H7 (cell line): ENCODE results near the gene ARX. TPM values are rescaled to one million over a fixed set of nuclear protein-coding genes. Genes with fewer than 3 reads are reported as not detected.

Experiments
- DNase-seq: peaks from one replicate; pipeline ENCODE4 v3.0.0; 2012
- H3K27me3 ChIP-seq: 2 replicates; pipeline ENCODE4 v1.6.0; 2011; ENCODE audit warnings: mild to moderate bottlenecking, low read length; ENCODE audit not compliant: control insufficient read depth, insufficient read depth
- H3K36me3 ChIP-seq: replicated peaks from 2 replicates; pipeline ENCODE4 v1.5.1; 2011; ENCODE audit warnings: low read length; ENCODE audit not compliant: control insufficient read depth, insufficient read depth
- H3K4me3 ChIP-seq: 2 replicates; pipeline ENCODE4 v1.5.1; 2011; ENCODE audit warnings: low read depth, mild to moderate bottlenecking, control low read depth, low read length, moderate library complexity; ENCODE audit not compliant: insufficient read depth
- total RNA-seq: library from RNA; depleted of rRNA; stranded (reverse); fragments of >200 nt; shearing (Covaris generic); gene quantifications from 2 replicates; pipeline ENCODE4 v1.2.3, GENCODE V29; 2014

Gene ARX
- total RNA-seq, 1 experiment from 2014 or later = not detected

DNA sequence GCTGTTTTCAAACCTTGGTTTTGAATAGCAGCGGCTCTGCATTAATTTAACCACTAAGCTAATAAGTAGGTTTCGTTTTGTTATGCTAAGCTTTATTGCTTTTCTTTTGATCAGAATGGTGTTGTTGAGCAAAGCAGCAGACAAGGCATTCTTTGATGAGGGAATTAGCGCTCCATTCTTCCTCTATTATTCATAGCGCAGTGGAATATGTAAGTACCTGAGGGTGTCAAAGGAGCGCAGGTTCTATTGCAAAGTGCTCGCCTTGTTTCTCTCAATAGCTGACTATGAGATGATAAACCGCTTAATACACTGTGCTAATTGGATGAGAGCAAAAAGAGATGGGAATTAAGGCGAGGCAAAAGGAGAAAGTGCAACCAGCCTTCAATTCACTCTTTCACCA lies 16.3 kb downstream of the ARX start:
- H3K36me3 ChIP-seq = no peaks in the 10 kb centered on the region
- no peak overlapping the region for H3K4me3 ChIP-seq
- peaks cover 54% of the 10 kb centered on the region for H3K27me3 ChIP-seq
- peak; percentile 41 for DNase-seq

DNA sequence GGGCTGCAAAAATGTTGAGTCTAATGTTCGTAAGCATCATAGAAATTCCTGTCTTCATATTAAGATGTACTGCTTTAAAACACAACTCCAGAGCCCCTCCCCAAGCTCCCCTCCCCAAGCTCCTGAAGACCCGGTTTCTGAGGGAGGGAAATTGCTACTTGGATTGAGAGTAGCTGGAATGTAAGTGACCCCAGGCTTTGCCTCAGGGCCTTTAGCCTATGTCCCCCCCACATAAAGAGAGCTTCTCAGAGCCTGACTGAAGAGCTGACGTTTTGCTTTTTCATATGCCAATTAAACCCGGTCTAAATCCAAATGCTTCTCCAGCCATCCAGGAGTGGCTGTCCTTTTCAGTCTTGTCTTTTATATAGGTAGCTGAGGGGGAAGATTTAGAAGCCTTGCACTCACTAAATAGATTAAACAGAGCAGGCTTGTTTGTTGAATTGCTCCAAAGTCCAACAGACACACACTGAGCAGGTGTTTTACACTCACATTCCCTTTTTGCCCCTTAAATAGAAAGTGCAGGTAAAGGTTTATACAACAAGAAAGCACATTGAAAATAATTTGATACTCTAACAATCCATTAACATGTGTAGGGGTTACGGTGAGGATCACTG lies 19.6 kb downstream of the ARX start:
- H3K27me3 ChIP-seq = peaks cover 22% of the 10 kb centered on the region
- no peaks in the 10 kb centered on the region for H3K36me3 ChIP-seq
- peak; percentile 34 for DNase-seq
- H3K4me3 ChIP-seq = no peak overlapping the region

DNA sequence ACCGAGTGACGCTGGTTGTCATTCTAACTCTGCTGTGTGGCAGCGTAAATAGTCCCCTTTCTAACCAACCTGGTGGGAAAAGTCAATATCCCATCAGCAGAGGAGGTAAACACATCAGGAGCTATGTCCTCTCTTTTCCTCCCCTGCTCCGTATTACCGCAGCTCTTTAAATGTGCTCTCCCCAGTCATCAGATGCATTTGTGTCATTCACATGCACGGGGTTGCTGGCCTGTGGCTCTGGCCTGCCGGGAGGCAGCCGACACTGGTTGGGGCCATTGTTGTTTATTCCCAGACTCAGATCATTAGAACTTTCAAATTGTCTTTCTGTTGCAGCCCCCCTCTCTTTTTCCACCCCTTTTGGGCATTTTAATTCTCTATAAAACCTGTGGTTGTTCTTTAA lies 21.9 kb downstream of the ARX start:
- Histone ChIP-seq H3K4me3 (no peak overlapping the region), H3K36me3 (no peaks in the 10 kb centered on the region), H3K27me3 (peaks cover 3% of the 10 kb centered on the region; the same call in 1 of the 2 replicates)
- DNase-seq = peak; percentile 69

DNA sequence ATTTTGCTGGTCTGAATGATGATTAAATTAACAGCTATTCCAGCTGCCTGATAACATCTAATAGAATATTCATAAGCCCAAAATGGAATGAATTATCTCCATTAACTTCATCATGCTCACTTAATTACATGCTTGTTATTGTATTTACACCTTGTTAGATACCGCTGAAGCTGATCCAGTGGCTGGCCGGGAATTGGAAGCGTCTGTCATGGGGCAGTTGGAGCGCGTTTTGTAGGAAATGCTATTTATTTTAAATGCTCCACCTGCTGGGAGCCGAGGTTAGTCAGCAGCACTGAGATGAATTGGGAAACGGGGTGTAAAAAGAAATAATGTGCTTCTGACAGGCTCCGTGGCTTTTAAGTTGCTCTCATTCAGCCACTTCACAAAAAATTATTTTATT lies 25.2 kb downstream of the ARX start:
- Histone ChIP-seq H3K27me3 (no peaks in the 10 kb centered on the region), H3K36me3 (no peaks in the 10 kb centered on the region; the same call in none of the 2 replicates), H3K4me3 (no peak overlapping the region)
- peak; percentile 65 for DNase-seq

DNA sequence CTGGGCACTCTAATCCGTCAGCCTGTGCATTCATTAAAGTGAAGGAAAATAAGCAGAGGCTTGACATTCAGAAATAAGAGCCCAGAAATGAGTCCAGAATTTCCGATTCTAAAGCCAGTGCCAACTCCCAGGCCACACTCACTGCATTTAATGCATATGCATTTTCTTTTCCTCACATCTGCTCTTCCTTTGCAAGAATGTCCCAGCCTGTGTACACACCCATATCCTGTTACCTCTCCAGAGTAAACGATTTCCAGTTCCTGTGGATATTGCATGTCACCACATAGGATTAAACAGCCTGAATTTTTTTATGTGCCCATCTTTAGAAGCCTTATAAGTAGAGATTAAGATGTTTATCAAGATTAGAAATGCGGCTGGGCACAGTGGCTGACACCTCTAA lies 27.5 kb downstream of the ARX start:
- no peaks in the 10 kb centered on the region; the same call in none of the 2 replicates for H3K36me3 ChIP-seq

DNA sequence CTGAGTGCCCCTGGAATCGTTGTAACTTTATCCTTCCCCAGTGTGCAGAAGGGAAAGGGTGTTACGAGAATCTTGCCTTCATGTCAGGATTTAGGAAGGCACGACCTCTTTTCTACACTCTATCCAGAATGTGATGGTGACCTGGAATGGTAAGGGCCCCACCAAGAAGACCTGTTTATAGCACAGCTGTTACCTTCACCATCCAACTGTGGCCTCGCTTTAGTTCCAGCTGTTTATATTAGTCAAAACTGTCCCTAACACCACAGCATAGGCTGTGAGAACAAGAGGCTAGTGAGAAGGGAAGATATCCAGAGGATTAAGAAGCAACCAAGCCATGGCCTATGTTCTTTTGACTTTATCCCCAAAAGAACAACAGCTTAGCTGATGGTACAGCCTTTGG lies 28.0 kb downstream of the ARX start:
- DNase-seq = no peak
- H3K4me3 ChIP-seq = no peak overlapping the region
- H3K27me3 ChIP-seq = no peaks in the 10 kb centered on the region
- H3K36me3 ChIP-seq = no peaks in the 10 kb centered on the region; the same call in none of the 2 replicates

More for the DNA sequence above, 27.5 kb downstream of the ARX start:
- DNase-seq = no peak
- Histone ChIP-seq H3K4me3 (no peak overlapping the region), H3K27me3 (no peaks in the 10 kb centered on the region)

DNA sequence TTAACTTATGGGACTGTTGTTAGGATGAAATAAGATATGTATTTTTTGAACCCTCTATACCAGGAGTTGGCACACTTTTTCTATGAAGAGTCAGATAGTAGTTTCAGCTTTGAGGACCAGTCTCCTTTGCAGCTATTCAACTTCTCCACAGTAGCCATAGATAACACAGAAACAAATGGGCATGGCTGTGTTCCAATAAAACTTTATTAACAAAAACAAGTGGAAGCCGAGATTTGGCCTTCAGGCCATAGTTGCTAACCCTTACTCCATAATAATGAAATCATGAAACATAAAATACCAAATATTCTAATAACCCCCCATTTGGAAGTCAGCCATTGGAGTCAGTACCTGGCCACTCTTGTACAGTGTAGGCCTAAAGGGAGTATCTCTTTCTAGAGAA lies 30.6 kb downstream of the ARX start:
- DNase-seq = no peak
- Histone ChIP-seq H3K4me3 (no peak overlapping the region), H3K27me3 (no peaks in the 10 kb centered on the region), H3K36me3 (no peaks in the 10 kb centered on the region; the same call in none of the 2 replicates)

DNA sequence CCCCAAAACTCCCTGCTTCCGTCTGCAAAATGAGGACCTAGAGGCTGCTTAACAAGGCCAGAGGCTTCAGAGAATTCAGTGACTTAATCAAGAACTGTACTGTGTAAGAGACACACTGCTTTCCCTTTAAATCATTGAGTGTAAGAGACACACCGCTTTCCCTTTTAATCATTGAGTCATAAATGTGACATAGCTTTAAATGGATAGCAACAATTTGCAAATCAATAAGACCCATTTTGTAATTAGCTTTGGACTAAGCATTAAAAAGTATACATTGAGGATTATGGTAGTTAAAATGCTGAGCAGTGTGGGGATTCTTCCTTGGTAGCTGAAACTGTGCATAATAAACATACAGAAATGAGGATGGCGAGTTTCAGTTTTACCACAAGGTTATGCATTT lies 31.8 kb downstream of the ARX start:
- no peaks in the 10 kb centered on the region; the same call in none of the 2 replicates for H3K36me3 ChIP-seq
- no peak overlapping the region for H3K4me3 ChIP-seq
- DNase-seq = no peak
- no peaks in the 10 kb centered on the region for H3K27me3 ChIP-seq

DNA sequence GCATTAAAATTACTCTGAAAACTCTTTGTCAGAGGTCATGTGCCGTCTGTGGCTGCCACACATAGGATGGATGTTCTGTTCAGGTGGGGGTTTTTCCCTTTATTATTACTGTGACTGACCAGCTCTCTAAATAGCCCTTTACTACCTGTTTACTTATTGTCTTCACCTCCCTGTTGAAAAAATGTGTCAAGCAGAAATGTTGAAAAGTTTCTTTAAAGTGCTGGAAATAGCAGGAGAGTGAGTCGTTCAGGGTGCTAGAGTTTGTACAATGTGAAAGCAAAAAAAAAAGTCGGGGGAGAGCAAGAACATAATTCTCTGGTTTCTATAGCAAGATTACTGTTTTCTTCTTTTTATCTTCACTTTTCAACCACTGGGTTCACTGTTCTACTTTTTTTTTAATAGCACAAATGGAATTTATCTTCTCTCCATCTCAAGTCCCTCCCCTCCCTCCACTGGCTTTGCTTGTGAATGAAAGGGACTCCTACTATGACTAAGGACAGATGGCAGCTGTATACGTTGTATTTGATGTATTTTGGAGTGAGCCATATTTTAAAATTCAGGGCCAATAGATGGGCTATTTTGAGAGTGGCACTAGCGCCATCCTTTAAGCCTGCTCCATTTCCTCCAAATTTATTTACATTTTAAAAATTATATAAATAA lies 33.3 kb downstream of the ARX start:
- H3K27me3 ChIP-seq = no peaks in the 10 kb centered on the region
- DNase-seq = no peak
- H3K36me3 ChIP-seq = no peaks in the 10 kb centered on the region
- no peak overlapping the region for H3K4me3 ChIP-seq

DNA sequence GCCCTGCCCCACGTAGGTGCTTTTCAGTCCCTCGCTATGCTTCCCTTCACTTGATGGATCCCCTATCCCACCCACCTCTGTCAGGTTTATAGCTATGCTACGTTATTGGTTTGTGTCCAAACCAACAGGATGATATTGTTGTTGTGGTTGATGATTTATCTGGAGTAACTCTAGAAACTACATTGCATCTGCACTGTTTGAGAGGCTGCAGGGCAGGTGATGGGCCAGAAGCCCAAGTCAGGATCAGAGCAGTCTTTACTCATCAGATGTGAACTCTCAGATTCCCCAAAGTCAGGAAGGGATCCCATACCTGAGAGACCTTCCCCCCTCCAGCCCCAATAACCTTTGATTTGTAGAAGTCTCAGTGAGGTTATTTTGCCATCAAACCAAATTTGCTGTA lies 34.7 kb downstream of the ARX start:
- DNase-seq = no peak
- Histone ChIP-seq H3K36me3 (no peaks in the 10 kb centered on the region), H3K27me3 (no peaks in the 10 kb centered on the region), H3K4me3 (no peak overlapping the region)

DNA sequence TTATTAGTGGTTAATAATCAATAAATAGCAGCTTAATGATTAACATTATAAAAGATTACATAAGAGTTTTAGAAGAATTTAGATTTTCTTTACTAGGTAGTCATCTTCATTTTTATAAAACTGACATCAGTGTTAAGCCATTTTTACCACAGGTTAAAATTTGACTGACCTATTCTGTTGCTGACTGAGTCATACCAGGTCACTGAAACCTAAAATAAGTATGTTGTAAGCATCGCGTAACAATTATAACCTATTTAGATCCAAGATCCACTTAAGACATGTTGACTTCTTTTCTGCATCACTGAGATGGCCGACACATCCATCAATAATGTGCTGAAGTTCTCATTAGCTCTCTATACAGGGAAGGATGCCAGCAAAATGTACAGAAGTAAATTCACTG lies 36.7 kb downstream of the ARX start:
- no peaks in the 10 kb centered on the region for H3K36me3 ChIP-seq
- H3K27me3 ChIP-seq = no peaks in the 10 kb centered on the region
- H3K4me3 ChIP-seq = no peak overlapping the region
- DNase-seq = no peak

DNA sequence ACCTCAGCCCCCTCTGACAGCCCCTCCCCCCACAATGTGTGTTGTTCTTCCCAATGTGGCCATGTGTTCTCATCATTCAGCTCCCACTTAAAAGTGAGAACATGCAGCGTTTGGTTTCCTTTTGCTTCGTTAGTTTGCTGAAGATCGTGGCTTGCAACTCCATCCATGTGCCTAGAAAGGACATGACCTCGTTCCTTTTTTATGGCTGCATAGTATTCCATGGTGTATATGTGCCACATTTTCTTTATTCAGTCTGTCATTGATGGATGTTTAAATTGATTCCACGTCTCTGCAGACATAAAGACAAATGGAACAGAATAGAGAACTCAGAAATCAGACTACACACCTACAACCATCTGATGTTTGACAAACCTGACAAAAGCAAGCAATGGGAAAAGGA lies 46.0 kb downstream of the ARX start:
- Histone ChIP-seq H3K36me3 (no peaks in the 10 kb centered on the region), H3K4me3 (no peak overlapping the region), H3K27me3 (no peaks in the 10 kb centered on the region)
- no peak for DNase-seq

DNA sequence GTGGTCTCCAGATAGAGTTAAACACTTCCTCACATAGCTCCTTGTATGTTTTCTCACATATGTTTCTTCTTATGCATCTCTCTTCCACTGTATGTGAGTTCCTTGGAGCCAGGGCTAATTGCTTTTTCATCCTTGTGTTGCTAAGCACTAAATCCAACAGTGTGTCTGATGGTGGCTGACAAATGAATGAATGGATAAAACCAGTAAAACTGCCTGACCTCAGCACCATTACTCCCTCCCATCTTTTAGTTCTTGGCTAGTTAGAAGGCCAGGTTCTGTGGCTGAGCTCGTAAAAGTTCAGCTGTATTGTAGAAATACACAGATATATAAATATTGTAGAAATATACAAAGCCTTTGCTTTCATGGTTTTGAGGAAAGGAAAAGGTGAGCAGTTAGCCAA lies 50.4 kb downstream of the ARX start:
- no peak for DNase-seq
- no peak overlapping the region for H3K4me3 ChIP-seq
- no peaks in the 10 kb centered on the region for H3K36me3 ChIP-seq
- no peaks in the 10 kb centered on the region for H3K27me3 ChIP-seq

DNA sequence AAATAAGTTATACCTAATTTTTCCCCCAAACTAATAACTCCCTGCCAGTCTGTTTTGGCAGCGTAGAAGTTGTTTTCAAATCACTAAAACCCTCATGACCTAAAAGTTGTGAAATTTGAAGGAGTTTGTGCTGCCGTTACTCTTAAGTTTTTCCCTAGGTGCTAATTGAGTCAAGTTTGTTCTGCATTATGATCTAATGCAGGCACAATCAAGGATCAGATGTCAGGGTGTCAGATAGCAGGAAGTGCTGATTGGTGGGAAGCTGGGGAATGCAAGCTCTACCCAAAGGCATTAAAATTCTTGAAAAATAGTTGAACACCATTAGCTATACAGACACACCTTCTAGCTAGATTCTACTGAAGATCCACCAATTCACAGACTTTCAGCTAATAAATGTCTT lies 51.9 kb downstream of the ARX start:
- Histone ChIP-seq H3K4me3 (no peak overlapping the region), H3K36me3 (no peaks in the 10 kb centered on the region), H3K27me3 (no peaks in the 10 kb centered on the region)
- DNase-seq = peak; percentile 26

DNA sequence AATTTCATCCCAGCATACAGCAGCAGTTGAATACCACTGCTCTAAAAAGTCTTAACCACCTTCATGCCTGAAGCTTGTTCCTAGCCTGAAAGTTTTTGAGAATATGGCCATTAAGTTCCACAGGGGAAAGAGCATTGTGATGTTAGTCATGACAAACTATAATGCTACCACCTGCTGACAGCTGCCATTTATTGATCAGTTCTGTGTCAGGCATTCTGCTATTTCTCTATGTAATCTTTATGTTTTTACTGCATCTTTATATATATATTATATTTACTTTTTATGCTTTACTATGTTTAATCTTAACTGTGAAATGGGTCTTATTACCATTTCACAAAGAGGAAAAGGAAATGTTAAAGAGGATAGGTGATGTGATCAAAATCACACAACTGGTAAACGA lies 54.0 kb downstream of the ARX start:
- no peak for DNase-seq
- Histone ChIP-seq H3K4me3 (no peak overlapping the region), H3K27me3 (no peaks in the 10 kb centered on the region), H3K36me3 (no peaks in the 10 kb centered on the region)
